Duodenal mucosa (tissue), 2 donors: ENCODE measurements around the gene RIPOR2.

ENCODE experiments used
- H3K27ac ChIP-seq: one replicate; pipeline ENCODE4 v1.7.0; 2013; ENCODE audit warnings: low read depth, low read length
- H3K27me3 ChIP-seq, 2 donors: one replicate each; pipeline ENCODE4 v1.7.0; 2013; ENCODE audit warnings: low read length in 2 of 2, control low read depth in 1 of 2; ENCODE audit not compliant: insufficient read depth in 2 of 2, control insufficient read depth in 1 of 2
- H3K36me3 ChIP-seq, 2 donors: one replicate each; pipeline ENCODE4 v1.7.0; 2013; ENCODE audit warnings: low read length in 2 of 2, control low read depth in 1 of 2; ENCODE audit not compliant: insufficient read depth in 2 of 2, control insufficient read depth in 1 of 2
- H3K4me1 ChIP-seq, 2 donors: one replicate each; pipeline ENCODE4 v1.7.0; 2013; ENCODE audit warnings: low read length in 2 of 2, control low read depth in 1 of 2; ENCODE audit not compliant: insufficient read depth in 2 of 2, control insufficient read depth in 1 of 2
- H3K4me3 ChIP-seq, 2 donors: one replicate each; pipeline ENCODE4 v1.7.0; 2013; ENCODE audit warnings: low read length in 2 of 2, low read depth in 1 of 2
- H3K9ac ChIP-seq, 2 donors: one replicate each; pipeline ENCODE4 v1.7.0; 2013; ENCODE audit warnings: low read length in 2 of 2, low read depth in 1 of 2
- H3K9me3 ChIP-seq, 2 donors: one replicate each; pipeline ENCODE4 v1.7.0; 2013; ENCODE audit warnings: low read length in 2 of 2, control low read depth in 1 of 2; ENCODE audit not compliant: control insufficient read depth in 1 of 2

Gene RIPOR2

DNA sequence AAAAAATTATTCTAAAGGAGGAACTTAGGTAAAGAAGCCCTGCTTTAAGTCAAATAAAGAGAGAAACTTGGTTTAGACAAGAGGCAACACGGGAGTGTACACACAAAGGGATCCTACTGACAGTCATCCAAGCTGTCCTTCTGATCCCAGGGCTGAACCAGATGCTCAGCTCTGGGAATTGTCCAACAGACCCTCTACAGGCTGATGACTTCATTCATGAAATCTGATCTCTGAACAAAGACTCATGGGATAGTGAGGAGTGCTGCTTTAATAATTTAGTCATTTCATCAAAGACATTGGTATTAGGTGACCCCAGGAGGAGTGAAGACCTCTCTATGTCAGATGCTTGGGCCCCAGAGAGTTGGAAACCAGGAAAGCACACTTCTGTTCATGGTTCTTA lies 71.4 kb downstream of the RIPOR2 start:
- Histone ChIP-seq H3K27me3 (no peaks in the 10 kb centered on the region), H3K4me3 (no peak overlapping the region), H3K9ac (no peak overlapping the region), H3K27ac (no peak overlapping the region), H3K4me1 (no peaks in the 10 kb centered on the region), H3K36me3 (no peaks in the 10 kb centered on the region), H3K9me3 (no peaks in the 10 kb centered on the region)

DNA sequence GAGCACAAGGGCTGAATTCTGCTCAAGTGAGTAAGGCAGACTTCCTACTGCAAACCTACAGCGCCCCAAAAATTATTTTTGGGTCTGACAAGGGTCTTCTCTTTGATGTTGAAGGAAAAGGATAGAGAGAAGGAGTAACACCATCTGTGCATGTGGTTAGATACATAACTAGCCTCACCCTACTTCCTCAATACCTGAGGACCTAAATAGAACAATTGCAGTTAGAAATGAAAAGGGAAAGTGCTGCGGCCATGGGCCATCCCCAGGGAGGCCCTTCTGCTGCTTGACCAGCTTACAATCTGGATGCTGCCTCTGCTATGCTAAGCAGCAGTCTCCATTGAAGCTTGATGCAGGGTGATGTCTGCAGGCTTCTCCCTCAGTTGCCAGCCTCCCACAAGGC lies 73.8 kb downstream of the RIPOR2 start:
- Histone ChIP-seq H3K36me3 (no peaks in the 10 kb centered on the region), H3K9ac (no peak overlapping the region), H3K4me1 (peaks cover 0 to 18% of the 10 kb centered on the region in 2 donors), H3K27ac (no peak overlapping the region), H3K9me3 (no peaks in the 10 kb centered on the region), H3K4me3 (no peak overlapping the region), H3K27me3 (no peaks in the 10 kb centered on the region)

DNA sequence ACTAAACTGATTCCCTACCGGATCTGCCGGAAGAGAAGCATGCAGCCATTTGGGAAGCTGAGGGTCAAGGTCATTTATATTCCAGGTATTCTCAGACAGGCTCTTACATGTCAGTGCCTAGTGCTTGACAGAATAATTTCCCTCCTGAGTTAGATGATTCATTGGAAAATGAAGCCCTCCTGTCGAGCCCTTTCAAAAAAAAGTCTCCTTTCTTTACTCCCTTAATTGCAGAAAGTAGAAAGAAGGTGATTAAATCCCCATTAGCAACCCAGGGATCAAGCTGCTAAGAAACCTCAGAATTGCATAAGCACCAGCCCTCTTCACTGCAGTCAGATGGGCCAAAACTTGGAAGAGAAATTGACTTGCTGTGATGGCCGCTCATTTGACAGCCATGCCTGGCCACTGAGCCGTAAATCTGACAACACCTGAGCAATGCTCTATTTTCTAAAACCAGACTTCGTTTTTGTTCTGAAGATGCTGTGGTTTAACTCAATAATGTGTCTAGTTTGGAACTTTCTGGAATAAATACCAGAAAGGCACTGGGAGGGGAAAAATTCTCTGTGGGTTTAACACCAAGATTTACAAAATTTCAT lies 76.1 kb downstream of the RIPOR2 start:
- H3K9me3 ChIP-seq: no peaks in the 10 kb centered on the region
- H3K36me3 ChIP-seq: no peaks in the 10 kb centered on the region
- H3K27me3 ChIP-seq: no peaks in the 10 kb centered on the region
- H3K27ac ChIP-seq: no peak overlapping the region
- H3K4me1 ChIP-seq: peaks cover 0 to 20% of the 10 kb centered on the region in 2 donors
- H3K9ac ChIP-seq: no peak overlapping the region
- H3K4me3 ChIP-seq: no peak overlapping the region

DNA sequence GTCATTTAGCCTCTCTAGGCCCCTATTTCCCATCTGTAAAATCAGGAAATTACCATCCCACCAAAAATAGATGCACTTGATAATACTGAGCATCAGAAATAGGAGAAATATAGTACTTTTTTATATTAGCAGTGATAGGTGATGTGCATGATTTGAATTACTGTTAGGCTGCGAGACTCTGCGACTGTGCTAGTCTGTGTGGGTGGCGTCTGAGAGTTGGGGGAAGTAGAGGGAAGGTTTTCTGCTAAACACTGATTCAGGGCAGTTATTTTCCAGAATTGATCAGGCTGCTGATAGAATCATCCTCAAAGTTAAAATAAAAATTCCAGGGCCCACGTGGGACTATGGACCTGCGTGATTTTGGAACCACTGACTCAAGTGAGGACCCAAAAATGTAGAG lies 76.6 kb downstream of the RIPOR2 start:
- Histone ChIP-seq H3K9ac (no peak overlapping the region), H3K36me3 (no peaks in the 10 kb centered on the region), H3K27ac (no peak overlapping the region)

DNA sequence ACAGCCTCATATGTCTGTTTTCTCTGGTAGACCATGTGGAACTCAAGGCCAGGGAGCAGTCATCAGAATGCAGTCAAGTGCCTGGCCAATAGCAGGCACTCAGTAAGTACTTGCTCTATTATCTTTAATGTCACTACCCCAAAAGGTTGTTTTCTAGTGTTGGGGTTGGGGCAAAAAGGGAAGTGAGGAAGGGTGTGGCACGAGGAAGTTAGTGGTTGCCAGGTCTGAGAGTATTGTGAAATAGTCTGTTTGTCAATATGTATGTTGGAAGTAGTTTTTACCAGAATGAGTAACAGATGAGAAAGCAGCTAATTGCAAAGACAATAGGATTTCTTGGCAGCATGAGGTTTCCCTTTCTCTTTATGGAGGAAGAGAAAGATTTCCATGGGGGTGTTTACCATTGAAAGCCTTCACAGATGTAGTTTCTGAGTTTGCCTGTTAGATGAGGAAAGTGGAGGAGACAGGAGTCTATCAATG lies 77.5 kb downstream of the RIPOR2 start:
- H3K27ac ChIP-seq: no peak overlapping the region
- no peak overlapping the region for H3K9ac ChIP-seq
- H3K4me1 ChIP-seq: peaks cover 0 to 20% of the 10 kb centered on the region in 2 donors
- no peaks in the 10 kb centered on the region for H3K36me3 ChIP-seq
- H3K4me3 ChIP-seq: no peak overlapping the region
- H3K9me3 ChIP-seq: no peaks in the 10 kb centered on the region
- H3K27me3 ChIP-seq: no peaks in the 10 kb centered on the region

More for the DNA sequence above, 76.6 kb downstream of the RIPOR2 start:
- Histone ChIP-seq H3K27me3 (no peaks in the 10 kb centered on the region), H3K4me3 (no peak overlapping the region), H3K9me3 (no peaks in the 10 kb centered on the region), H3K4me1 (peaks cover 0 to 20% of the 10 kb centered on the region in 2 donors)

DNA sequence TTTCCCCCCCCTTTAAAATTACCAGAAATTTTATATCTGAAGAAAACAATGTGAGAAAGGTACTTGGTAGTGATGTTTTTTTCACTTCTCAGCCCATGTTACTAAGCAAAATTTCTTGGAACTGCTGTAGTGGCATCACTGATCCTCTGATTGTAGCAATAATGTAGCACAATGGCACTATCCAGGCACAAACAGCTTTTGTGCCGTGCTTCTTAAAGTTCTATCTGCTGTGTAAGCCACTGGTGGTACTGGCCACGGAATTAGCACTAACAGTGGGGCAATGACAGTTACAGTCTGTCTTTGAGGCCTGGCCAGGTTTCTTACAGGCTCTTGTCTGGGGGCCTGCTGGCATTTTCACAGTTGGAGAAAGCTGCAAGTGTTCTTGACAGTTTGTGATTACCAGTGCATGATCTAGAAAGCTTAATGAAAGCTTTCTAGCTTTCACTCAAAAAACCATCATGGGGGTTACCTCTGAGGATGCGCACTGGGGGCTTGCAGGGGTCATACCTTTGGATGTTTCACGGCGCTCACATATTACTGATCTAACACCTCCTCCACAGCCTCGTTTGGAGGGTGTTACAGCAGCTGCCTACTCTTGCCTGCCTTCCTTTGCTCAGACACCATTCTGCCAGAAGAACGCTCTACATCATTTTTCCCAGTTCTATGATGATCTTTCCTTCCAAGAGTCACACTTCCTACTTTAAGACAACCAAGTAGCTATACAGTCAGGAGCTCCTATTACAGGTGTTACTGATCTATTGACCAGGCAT lies 78.7 kb downstream of the RIPOR2 start:
- H3K9me3 ChIP-seq: no peaks in the 10 kb centered on the region
- no peaks in the 10 kb centered on the region for H3K36me3 ChIP-seq
- H3K9ac ChIP-seq: no peak overlapping the region
- H3K4me3 ChIP-seq: no peak overlapping the region
- peaks cover 0 to 20% of the 10 kb centered on the region in 2 donors for H3K4me1 ChIP-seq
- no peak overlapping the region for H3K27ac ChIP-seq
- H3K27me3 ChIP-seq: no peaks in the 10 kb centered on the region

GRCh38 chr6:24856246-24856599 lies 79.5 kb downstream of the RIPOR2 start:
- Histone ChIP-seq H3K4me3 (no peak overlapping the region), H3K4me1 (peaks cover 0 to 20% of the 10 kb centered on the region in 2 donors), H3K36me3 (no peaks in the 10 kb centered on the region), H3K27ac (no peak overlapping the region), H3K9ac (no peak overlapping the region), H3K27me3 (no peaks in the 10 kb centered on the region), H3K9me3 (no peaks in the 10 kb centered on the region)

DNA sequence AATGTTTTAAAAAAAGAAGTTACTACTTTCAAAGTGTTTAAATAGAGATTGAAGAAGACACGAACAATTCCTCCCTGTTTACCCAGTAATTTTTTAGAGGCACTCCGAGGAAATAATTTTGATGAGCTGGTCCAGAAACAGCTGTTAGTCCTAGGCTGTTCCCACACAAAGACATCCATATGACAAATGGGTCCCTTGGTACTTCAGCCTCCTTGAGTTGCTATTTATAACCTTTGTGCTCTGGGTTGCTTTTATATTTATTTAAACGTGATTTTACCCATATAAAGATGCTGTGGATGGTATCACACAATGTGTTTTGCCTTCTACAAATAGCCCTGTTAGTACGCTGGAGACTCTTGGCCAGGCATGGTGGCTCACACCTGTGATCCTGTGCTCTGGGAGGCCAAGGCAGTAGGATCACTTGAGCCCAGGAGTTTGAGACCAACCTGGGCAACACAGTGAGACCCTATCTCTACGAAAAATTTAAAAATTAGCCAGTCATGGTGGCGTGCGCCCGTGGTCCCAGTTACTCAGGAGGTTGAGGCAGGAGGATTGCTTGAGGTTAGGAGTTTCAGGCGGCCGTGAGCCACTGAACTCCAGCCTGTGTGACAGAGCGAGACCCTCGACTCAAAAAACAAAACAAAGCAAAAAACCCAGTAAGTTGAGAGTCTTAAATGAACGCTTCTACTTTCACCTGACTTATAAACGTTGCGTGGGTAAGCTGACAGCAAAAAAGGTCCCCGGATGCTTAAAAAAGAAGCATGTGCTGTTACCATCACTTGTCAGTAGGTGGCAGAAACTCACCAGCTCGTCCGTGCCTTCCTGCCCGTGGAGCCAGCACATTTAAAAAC lies 80.1 kb downstream of the RIPOR2 start:
- no peaks in the 10 kb centered on the region for H3K9me3 ChIP-seq
- no peak overlapping the region for H3K9ac ChIP-seq
- no peaks in the 10 kb centered on the region for H3K27me3 ChIP-seq
- no peak overlapping the region for H3K27ac ChIP-seq
- H3K36me3 ChIP-seq: no peaks in the 10 kb centered on the region
- peaks cover 0 to 20% of the 10 kb centered on the region in 2 donors for H3K4me1 ChIP-seq
- H3K4me3 ChIP-seq: no peak overlapping the region

- Histone ChIP-seq H3K27me3 (no peaks in the 10 kb centered on the region), H3K9ac (no peak overlapping the region), H3K4me3 (no peak overlapping the region), H3K4me1 (peaks cover 0 to 19% of the 10 kb centered on the region in 2 donors), H3K27ac (no peak overlapping the region), H3K9me3 (no peaks in the 10 kb centered on the region), H3K36me3 (peaks cover 0 to 3% of the 10 kb centered on the region in 2 donors)
These were observed 81.6 kb downstream of the RIPOR2 start for GRCh38 chr6:24854077-24854666.
